ENCODE results near the gene LZTR1.

LZTR1 gene

GRCh38 chr22:20994128-20994901, 12.2 kb downstream of the LZTR1 start:
- in situ Hi-C loops (cut with HindIII; ENCODE audit: low sequenced_read_pairs) = no loop called here
- no peak for TF ChIP-seq CTCF (IDR thresholded peaks at IDR 0.05; ENCODE audit: low read depth, low read length, missing control alignments)
- DNase-seq (ENCODE audit: low read depth) = no peak
- H3K4me3 ChIP-seq (ENCODE audit: low read depth, low read length) = no peak overlapping the region

GRCh38 chr22:20994902-20995241, 12.8 kb downstream of the LZTR1 start:
- no peak for DNase-seq (ENCODE audit: low read depth)
- in situ Hi-C loops (cut with HindIII; ENCODE audit: low sequenced_read_pairs) = no loop called here
- no peak overlapping the region for H3K4me3 ChIP-seq (ENCODE audit: low read depth, low read length)
- no peak for TF ChIP-seq CTCF (IDR thresholded peaks at IDR 0.05; ENCODE audit: low read depth, low read length, missing control alignments)

GRCh38 chr22:20995329-20996030, 13.4 kb downstream of the LZTR1 start:
- TF ChIP-seq CTCF (IDR thresholded peaks at IDR 0.05; ENCODE audit: low read depth, low read length, missing control alignments) = no peak
- DNase-seq (ENCODE audit: low read depth) = no peak
- in situ Hi-C loops (cut with HindIII; ENCODE audit: low sequenced_read_pairs) = no loop called here

GRCh38 chr22:20996031-20996410, 13.9 kb downstream of the LZTR1 start:
- no peak overlapping the region for H3K4me3 ChIP-seq (ENCODE audit: low read depth, low read length)
- DNase-seq (ENCODE audit: low read depth) = no peak
- TF ChIP-seq CTCF (IDR thresholded peaks at IDR 0.05; ENCODE audit: low read depth, low read length, missing control alignments) = no peak
- in situ Hi-C loops (cut with HindIII; ENCODE audit: low sequenced_read_pairs) = no loop called here

More at GRCh38 chr22:20995329-20996030, 13.4 kb downstream of the LZTR1 start:
- no peak overlapping the region for H3K4me3 ChIP-seq (ENCODE audit: low read depth, low read length)

- in situ Hi-C loops (cut with HindIII; ENCODE audit: low sequenced_read_pairs) = no loop called here
- H3K4me3 ChIP-seq (ENCODE audit: low read depth, low read length) = no peak overlapping the region
- TF ChIP-seq CTCF (IDR thresholded peaks at IDR 0.05; ENCODE audit: low read depth, low read length, missing control alignments) = no peak
- no peak for DNase-seq (ENCODE audit: low read depth)
These were observed 14.8 kb downstream of the LZTR1 start for GRCh38 chr22:20996598-20997535.

- no peak for DNase-seq (ENCODE audit: low read depth)
- H3K4me3 ChIP-seq (ENCODE audit: low read depth, low read length) = no peak overlapping the region
- in situ Hi-C loops (cut with HindIII; ENCODE audit: low sequenced_read_pairs) = no loop called here
- no peak for TF ChIP-seq CTCF (IDR thresholded peaks at IDR 0.05; ENCODE audit: low read depth, low read length, missing control alignments)
These were observed 15.6 kb downstream of the LZTR1 start for GRCh38 chr22:20997536-20998257.
